Osteocyte (in vitro differentiated cells): ENCODE results near the gene CTBS. TPM values are rescaled to one million over a fixed set of nuclear protein-coding genes. Genes with fewer than 3 reads are reported as not detected.

Source experiments
- DNase-seq: peaks from one replicate; pipeline ENCODE4 v3.0.0; 2021; ENCODE audit warnings: mixed read lengths; ENCODE audit not compliant: unreplicated experiment; ENCODE audit errors: extremely low spot score
- H3K27ac Mint-ChIP-seq: one replicate; pipeline ENCODE4 v1.8.0; 2021; ENCODE audit warnings: mild to moderate bottlenecking, mixed read lengths; ENCODE audit not compliant: unreplicated experiment
- H3K27me3 Mint-ChIP-seq: one replicate; pipeline ENCODE4 v1.8.0; 2021; ENCODE audit warnings: mixed read lengths; ENCODE audit not compliant: unreplicated experiment
- H3K36me3 Mint-ChIP-seq: one replicate; pipeline ENCODE4 v1.8.0; 2021; ENCODE audit warnings: mixed read lengths; ENCODE audit not compliant: unreplicated experiment
- H3K4me1 Mint-ChIP-seq: one replicate; pipeline ENCODE4 v1.8.0; 2021; ENCODE audit warnings: mixed read lengths; ENCODE audit not compliant: unreplicated experiment
- H3K4me3 Mint-ChIP-seq: one replicate; pipeline ENCODE4 v1.8.0; 2021; ENCODE audit warnings: mild to moderate bottlenecking, moderate library complexity, mixed read lengths; ENCODE audit not compliant: unreplicated experiment
- H3K9me3 Mint-ChIP-seq: one replicate; pipeline ENCODE4 v1.8.0; 2021; ENCODE audit warnings: mixed read lengths; ENCODE audit not compliant: unreplicated experiment
- CTCF ChIP-seq: fragments of 200-600 bp; sonication (generic); IDR thresholded peaks from 2 replicates; pipeline ENCODE4 v1.5.0; 2021; ENCODE audit warnings: antibody characterized with exemption, mild to moderate bottlenecking, moderate library complexity
- total RNA-seq: library from RNA; stranded (reverse); gene quantifications from 2 replicates; pipeline ENCODE4 v1.2.1, GENCODE V29; 2021

The CTBS gene
- total RNA-seq, 1 donor from 2014 or later: 20.2 TPM

- no peak for TF ChIP-seq CTCF
- Mint-ChIP-seq H3K9me3 (peaks cover 3% of the 10 kb centered on the region), H3K4me1 (peaks cover 20% of the 10 kb centered on the region), H3K4me3 (no peak overlapping the region), H3K27me3 (peaks cover 10% of the 10 kb centered on the region), H3K36me3 (peaks cover 2% of the 10 kb centered on the region), H3K27ac (no peak overlapping the region)
- no peak for DNase-seq
Measured at GRCh38 chr1:84587099-84587498, 12.9 kb upstream of the CTBS start.

GRCh38 chr1:84585803-84586202, 11.6 kb upstream of the CTBS start:
- Mint-ChIP-seq H3K4me3 (no peak overlapping the region), H3K9me3 (no peaks in the 10 kb centered on the region), H3K36me3 (no peaks in the 10 kb centered on the region), H3K4me1 (peaks cover 20% of the 10 kb centered on the region), H3K27ac (no peak overlapping the region), H3K27me3 (peaks cover 10% of the 10 kb centered on the region)
- DNase-seq: no peak
- TF ChIP-seq CTCF: no peak

DNA sequence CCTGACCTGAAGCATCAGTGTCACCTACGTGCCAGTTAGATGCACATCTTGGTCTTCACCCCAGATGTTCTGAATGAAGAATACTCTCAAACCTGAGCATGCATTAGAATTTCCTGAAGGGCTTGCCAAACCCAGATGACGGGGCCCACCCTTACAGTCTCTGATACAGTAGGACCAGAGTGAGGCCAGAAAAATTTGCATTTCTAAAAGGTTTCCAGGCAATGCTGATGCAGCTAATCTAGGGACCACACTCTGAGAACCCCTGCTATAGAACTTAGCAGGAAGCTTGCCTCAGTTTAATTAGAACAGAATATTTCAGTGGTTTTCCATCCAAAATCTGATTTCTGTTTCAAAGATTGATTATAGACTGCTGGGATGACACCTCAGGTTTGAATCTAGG, 9.9 kb upstream of the CTBS start:
- peak overlapping the region; percentile 83 for H3K27ac Mint-ChIP-seq

GRCh38 chr1:84583648-84584047, 9.4 kb upstream of the CTBS start:
- Mint-ChIP-seq H3K27ac (peak overlapping the region; percentile 83), H3K36me3 (no peaks in the 10 kb centered on the region), H3K9me3 (no peaks in the 10 kb centered on the region)

More for the DNA sequence above, 9.9 kb upstream of the CTBS start:
- peaks cover 21% of the 10 kb centered on the region for H3K4me1 Mint-ChIP-seq
- H3K4me3 Mint-ChIP-seq: no peak overlapping the region
- DNase-seq: no peak
- no peaks in the 10 kb centered on the region for H3K9me3 Mint-ChIP-seq
- H3K36me3 Mint-ChIP-seq: no peaks in the 10 kb centered on the region
- H3K27me3 Mint-ChIP-seq: no peaks in the 10 kb centered on the region
- TF ChIP-seq CTCF: no peak

More at GRCh38 chr1:84583648-84584047, 9.4 kb upstream of the CTBS start:
- H3K27me3 Mint-ChIP-seq: no peaks in the 10 kb centered on the region
- no peak for DNase-seq
- peak overlapping the region; percentile 51 for H3K4me3 Mint-ChIP-seq
- peaks cover 21% of the 10 kb centered on the region for H3K4me1 Mint-ChIP-seq
- no peak for TF ChIP-seq CTCF
